Activated naive CD4-positive, alpha-beta T cell treated with anti-CD3 and anti-CD28 coated beads, Interleukin-2, amount 50 U/mL, for 24 hours (primary cell): ENCODE data around the gene RALA.
"Not testable (repeated sequence)": the region's sequence is repeated elsewhere in the genome, so short reads cannot be mapped to it uniquely, and the experiment has no call there.

Experiments
- H3K27ac Mint-ChIP-seq: one replicate; pipeline ENCODE4 v1.8.0; 2021; ENCODE audit warnings: mild to moderate bottlenecking, mixed read lengths
- H3K27me3 Mint-ChIP-seq: one replicate; pipeline ENCODE4 v1.8.0; 2021; ENCODE audit warnings: mixed read lengths
- H3K36me3 Mint-ChIP-seq: one replicate; pipeline ENCODE4 v1.8.0; 2021; ENCODE audit warnings: mixed read lengths
- H3K4me1 Mint-ChIP-seq: one replicate; pipeline ENCODE4 v1.8.0; 2021; ENCODE audit warnings: mixed read lengths
- H3K4me3 Mint-ChIP-seq: one replicate; pipeline ENCODE4 v1.8.0; 2021; ENCODE audit warnings: mild to moderate bottlenecking, mixed read lengths
- H3K9me3 Mint-ChIP-seq: one replicate; pipeline ENCODE4 v1.8.0; 2021; ENCODE audit warnings: mixed read lengths

RALA gene

DNA sequence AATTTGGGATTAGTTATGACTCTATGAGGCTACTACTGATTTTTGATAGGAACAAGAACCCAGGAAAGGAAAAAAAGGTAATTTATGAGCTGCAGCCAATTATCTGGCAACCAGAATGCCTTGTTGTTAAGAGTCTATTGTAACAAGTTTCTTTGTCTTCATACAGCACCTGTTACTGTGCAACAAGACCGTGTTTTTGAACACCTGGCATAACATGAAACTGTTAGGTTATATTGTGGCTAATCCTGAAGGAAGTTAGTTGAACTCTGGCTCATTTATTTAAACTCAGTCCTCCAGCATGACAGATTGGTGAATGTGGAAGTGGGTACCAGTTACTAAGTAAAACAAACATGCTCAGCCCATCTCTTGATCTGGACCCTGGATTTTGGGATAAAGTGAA lies 33.0 kb downstream of the RALA start:
- peaks cover 25% of the 10 kb centered on the region for H3K36me3 Mint-ChIP-seq
- H3K4me1 Mint-ChIP-seq: peaks cover 42% of the 10 kb centered on the region
- H3K27me3 Mint-ChIP-seq: no peaks in the 10 kb centered on the region
- H3K27ac Mint-ChIP-seq: no peak overlapping the region
- H3K9me3 Mint-ChIP-seq: no peaks in the 10 kb centered on the region
- no peak overlapping the region for H3K4me3 Mint-ChIP-seq

DNA sequence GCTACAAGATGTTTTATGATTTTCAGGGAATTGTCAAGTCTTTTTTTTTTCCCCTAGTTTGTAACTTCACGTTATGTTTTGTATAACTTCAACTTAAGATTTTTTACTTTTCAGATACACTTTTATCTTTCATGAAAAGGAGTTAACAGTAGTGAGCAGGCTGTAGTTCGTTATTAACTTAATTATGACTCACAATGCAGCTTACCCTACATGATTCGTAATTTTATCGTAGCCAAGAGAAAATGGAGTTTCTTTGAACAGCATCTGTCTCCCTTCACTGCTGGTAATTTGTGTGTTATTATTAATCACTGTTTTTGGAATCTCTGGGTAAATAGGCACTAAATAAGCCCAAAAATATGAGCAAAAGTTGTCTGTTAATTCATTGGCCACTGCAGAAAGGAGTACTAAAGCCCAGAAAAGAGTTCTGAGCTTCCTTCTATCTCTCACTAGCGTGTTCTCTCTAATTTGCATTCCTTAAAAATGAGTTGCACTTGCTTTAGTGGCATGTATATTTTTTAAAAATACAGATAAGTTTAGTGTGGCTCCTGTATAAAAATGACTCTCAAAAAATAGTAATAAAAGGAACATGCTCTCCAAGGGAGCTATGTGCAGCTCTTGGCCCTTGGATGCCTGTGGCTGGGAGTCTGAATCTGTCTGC lies 36.1 kb downstream of the RALA start:
- Mint-ChIP-seq H3K4me1 (peaks cover 56% of the 10 kb centered on the region), H3K9me3 (peaks cover 8% of the 10 kb centered on the region), H3K36me3 (peaks cover 32% of the 10 kb centered on the region), H3K27ac (no peak overlapping the region), H3K4me3 (no peak overlapping the region), H3K27me3 (no peaks in the 10 kb centered on the region)

DNA sequence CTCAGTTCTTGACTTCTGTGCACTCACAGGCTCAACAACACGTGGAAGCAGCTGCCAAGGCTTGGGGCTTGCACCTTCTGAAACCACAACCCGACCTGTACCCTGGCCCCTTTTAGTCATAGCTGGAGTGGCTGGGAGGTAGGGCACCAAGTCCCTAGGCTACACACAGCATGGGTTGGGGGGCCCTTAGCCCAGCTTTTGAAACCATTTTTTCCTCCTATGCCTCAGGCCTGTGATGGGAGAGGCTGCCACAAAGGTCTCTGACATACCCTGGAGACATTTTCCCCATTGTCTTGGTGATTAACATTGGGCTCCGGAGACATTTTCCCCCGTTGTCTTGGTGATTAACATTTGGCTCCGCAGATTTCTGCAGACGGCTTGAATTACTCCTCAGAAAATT lies 38.6 kb downstream of the RALA start:
- no peaks in the 10 kb centered on the region for H3K27me3 Mint-ChIP-seq
- H3K4me1 Mint-ChIP-seq: peaks cover 55% of the 10 kb centered on the region
- H3K36me3 Mint-ChIP-seq: peaks cover 35% of the 10 kb centered on the region
- H3K4me3 Mint-ChIP-seq: no peak overlapping the region
- peaks cover 8% of the 10 kb centered on the region for H3K9me3 Mint-ChIP-seq
- no peak overlapping the region for H3K27ac Mint-ChIP-seq

DNA sequence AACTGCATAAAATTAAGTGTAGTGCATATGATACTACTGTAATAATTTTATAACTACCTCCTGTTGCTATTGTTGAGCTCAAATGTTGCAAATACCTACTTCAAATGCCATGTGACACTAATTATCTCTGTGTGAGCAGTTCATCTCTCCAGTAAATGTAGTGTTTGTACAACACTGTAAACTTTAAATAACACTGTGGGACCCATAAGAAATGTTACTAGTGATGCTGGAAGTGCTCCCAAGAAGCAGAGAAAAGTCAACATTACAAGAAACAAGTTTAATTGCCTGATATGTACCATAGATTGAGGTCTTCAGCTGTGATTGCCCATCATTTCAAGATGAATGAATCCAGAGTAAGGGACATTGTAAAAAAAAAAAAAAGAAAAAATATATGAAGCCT lies 39.9 kb downstream of the RALA start:
- H3K27ac Mint-ChIP-seq: no peak overlapping the region
- H3K9me3 Mint-ChIP-seq: peaks cover 8% of the 10 kb centered on the region
- H3K36me3 Mint-ChIP-seq: peaks cover 37% of the 10 kb centered on the region
- no peaks in the 10 kb centered on the region for H3K27me3 Mint-ChIP-seq
- H3K4me3 Mint-ChIP-seq: no peak overlapping the region
- peaks cover 58% of the 10 kb centered on the region for H3K4me1 Mint-ChIP-seq

DNA sequence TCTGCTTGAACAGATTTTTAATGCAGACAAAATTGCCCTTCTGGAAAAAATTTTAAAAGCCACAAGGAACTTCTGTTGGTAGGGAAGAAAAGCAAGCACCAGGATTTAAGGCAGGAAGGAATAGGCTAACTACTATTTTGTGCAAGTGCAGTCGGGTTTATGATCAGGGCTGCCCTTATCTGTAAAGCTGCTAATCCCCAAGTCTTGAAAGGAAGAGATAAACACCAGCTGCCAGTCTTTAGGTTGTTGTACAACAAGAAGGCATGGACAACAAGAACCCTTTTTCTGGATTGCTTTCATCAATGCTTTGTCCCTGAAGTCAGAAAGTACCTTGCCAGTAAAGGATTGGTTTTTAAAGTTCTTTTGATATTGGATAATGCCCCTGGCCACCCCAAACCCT lies 40.7 kb downstream of the RALA start:
- Mint-ChIP-seq H3K36me3 (peaks cover 37% of the 10 kb centered on the region), H3K27me3 (no peaks in the 10 kb centered on the region), H3K4me3 (no peak overlapping the region), H3K27ac (no peak overlapping the region), H3K9me3 (peaks cover 8% of the 10 kb centered on the region), H3K4me1 (peaks cover 63% of the 10 kb centered on the region)

DNA sequence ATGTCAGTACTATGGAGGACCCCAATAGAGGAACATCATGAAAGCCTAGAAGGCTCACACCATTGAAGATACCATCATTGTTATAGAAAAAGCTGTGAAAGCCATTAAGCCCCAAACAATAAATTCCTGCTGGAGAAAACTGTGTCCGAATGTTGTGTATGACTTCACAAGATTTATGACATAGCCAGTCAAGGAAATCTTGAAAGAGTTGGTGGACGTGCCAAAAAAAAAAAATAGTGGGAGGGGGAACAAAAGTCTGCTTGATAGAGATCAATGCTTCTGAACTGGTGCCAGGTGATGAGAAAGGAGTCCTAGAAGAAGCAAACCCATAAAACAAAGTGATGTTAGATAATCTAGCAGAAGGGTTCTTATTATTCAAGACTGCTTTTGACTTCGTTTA lies 41.2 kb downstream of the RALA start:
- H3K36me3 Mint-ChIP-seq: peaks cover 35% of the 10 kb centered on the region

DNA sequence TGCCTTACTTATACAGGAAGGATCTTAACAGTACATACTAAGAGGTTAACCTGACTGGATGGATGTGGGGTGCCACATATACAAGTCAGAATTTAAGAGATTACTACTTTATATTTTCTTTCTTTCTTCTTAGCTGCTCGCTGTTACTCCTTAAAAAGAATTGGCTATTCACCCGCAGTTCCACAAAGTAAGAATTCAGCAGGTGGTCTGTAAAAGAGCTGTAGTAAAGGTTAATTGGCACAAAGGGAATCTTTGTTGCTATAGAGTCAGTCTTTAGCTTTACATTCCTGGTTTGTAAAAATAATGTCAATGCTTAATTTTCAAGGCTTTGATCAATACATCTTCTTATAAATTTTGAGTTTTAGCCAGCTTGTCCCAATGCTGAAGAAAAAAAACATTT lies 43.2 kb downstream of the RALA start:
- Mint-ChIP-seq H3K27me3 (no peaks in the 10 kb centered on the region), H3K36me3 (peaks cover 27% of the 10 kb centered on the region), H3K4me1 (peaks cover 72% of the 10 kb centered on the region), H3K27ac (no peak overlapping the region), H3K9me3 (peaks cover 8% of the 10 kb centered on the region), H3K4me3 (no peak overlapping the region)

More for the DNA sequence above, 41.2 kb downstream of the RALA start:
- Mint-ChIP-seq H3K27me3 (no peaks in the 10 kb centered on the region), H3K4me1 (peaks cover 63% of the 10 kb centered on the region), H3K9me3 (peaks cover 8% of the 10 kb centered on the region), H3K4me3 (no peak overlapping the region), H3K27ac (no peak overlapping the region)

DNA sequence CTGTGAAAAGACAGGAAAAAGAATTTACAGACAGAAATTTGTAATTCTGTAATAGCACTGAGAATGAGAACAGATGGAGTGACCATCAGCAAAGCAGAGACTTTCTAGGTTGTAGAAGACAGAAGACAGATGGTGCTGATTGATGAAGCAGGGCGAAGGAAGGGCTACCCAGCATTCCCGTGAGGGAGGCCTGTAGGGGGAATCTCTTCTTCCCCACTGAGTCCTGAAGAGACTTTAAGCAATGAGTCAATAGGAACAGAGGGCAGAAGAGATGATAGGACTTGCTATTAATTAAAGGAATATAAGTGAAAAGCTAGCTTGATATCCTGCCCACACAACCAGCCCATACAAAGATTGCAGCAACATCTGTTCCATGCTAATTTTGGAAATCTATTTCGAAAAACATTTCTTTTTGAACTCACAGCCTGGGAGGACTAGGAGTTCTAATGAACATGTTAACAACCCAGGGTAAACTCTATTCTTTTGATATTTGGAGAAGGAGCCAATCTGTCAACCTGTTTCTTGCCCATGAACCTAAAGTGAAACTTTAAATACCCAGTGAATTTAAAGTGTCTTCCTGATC lies 44.1 kb downstream of the RALA start:
- Mint-ChIP-seq H3K27me3 (no peaks in the 10 kb centered on the region), H3K36me3 (peaks cover 24% of the 10 kb centered on the region), H3K4me1 (peaks cover 70% of the 10 kb centered on the region), H3K4me3 (no peak overlapping the region), H3K9me3 (peaks cover 6% of the 10 kb centered on the region), H3K27ac (peak overlapping the region; percentile 43)

DNA sequence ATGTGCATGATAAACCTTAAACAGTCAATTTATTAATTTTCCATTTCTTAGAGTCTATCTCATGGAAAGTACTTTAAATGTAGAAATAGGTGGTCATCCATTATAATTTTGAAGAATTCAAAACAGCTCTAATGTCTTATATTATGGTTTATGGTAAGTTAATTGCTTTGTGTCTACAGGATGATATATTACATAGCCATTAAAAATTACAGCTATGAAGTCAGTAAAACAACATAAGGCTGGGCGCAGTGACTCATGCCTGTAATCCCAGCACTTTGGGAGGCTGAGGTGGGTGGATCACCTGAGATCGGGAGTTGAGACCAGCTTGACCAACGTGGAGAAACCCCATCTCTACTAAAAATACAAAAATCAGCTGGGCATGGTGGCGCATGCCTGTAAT lies 44.9 kb downstream of the RALA start:
- not testable (repeated sequence) for H3K27me3 Mint-ChIP-seq, H3K9me3 Mint-ChIP-seq, H3K4me3 Mint-ChIP-seq, H3K27ac Mint-ChIP-seq
- Mint-ChIP-seq H3K36me3 (peaks cover 18% of the 10 kb centered on the region), H3K4me1 (peaks cover 70% of the 10 kb centered on the region)

DNA sequence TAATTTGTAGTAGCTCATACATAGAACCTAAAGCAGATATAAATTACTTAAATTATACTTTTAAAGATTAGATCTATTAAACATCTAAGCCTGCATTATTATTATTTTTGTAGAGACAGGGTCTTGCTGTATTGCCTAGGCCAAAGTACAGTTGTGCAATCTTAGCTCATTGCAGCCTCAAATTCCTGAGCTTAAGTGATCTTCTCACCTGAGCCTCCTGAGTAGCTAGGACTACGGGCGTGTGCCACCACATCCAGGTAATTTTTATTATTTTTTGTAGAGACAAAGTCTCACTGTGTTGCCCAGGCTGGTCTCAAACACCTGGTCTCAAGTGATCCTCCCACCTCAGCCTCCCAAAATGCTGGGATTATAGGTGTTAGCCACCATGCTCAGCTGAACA lies 46.7 kb downstream of the RALA start:
- no peak overlapping the region for H3K27ac Mint-ChIP-seq
- peaks cover 9% of the 10 kb centered on the region for H3K36me3 Mint-ChIP-seq
- no peak overlapping the region for H3K4me3 Mint-ChIP-seq
- H3K9me3 Mint-ChIP-seq: no peaks in the 10 kb centered on the region
- no peaks in the 10 kb centered on the region for H3K27me3 Mint-ChIP-seq
- peaks cover 56% of the 10 kb centered on the region for H3K4me1 Mint-ChIP-seq

DNA sequence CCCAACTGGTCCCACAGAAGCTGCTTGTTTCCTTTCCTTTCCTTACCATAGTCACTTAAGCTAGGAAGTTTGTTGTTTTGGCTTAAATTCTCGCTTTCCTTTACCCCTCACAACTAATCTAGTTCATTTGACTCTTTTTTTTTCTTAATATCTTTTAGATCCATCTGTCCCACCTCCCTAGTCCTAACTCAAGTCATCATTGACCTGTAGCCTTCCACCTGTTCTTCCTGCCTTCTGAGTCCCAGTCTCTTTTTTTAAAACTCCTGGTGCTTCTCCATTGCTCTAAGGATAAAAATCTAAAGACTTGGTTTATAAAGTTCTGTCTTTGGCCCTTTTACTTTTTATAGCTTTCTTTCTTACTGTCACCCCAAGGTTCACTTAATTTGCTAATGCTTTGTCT lies 47.6 kb downstream of the RALA start:
- H3K4me1 Mint-ChIP-seq: peaks cover 53% of the 10 kb centered on the region
- no peaks in the 10 kb centered on the region for H3K9me3 Mint-ChIP-seq
- no peaks in the 10 kb centered on the region for H3K27me3 Mint-ChIP-seq
- H3K27ac Mint-ChIP-seq: peak overlapping the region; percentile 33
- no peak overlapping the region for H3K4me3 Mint-ChIP-seq
- H3K36me3 Mint-ChIP-seq: peaks cover 10% of the 10 kb centered on the region

DNA sequence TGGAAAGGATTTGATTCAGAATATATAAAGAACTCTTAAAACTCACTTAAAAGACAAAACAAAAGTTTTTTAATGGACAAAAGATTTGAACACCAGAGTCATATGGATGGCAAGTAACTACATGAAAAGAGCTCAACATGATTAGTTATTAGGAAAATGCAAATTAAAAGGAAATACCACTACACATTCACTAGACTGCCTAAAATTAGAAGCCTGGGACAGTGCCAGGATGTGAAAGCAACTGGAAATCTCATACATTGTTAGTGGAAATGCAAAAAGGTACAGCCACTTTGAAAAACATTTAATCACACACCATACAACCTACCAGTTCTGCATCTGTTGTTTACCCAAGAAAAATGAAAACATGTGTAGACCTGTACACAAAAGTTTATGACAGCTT lies 48.8 kb downstream of the RALA start:
- Mint-ChIP-seq H3K4me1 (peaks cover 45% of the 10 kb centered on the region), H3K9me3 (no peaks in the 10 kb centered on the region), H3K4me3 (no peak overlapping the region), H3K36me3 (peaks cover 13% of the 10 kb centered on the region), H3K27ac (peak overlapping the region; percentile 18), H3K27me3 (no peaks in the 10 kb centered on the region)

DNA sequence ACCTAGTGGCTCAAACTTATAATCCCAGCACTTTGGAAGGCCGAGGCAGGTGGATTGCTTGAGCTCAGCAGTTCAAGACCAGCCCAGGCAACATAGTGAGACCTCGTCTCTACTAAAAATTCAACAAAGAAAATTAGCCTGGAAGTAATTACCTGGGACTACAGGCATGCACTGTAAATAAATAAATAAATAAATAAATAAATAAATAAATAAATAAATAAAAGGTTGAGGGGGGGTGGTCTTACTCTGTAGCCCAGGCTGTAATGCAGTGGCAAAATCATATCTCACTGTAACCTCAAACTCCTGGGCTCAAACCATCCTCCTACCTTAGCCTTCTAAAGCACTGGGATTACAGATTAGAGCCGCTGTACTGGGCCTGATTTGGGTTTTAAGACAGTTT lies 50.5 kb downstream of the RALA start:
- no peaks in the 10 kb centered on the region for H3K27me3 Mint-ChIP-seq
- peaks cover 37% of the 10 kb centered on the region for H3K4me1 Mint-ChIP-seq
- peaks cover 13% of the 10 kb centered on the region for H3K36me3 Mint-ChIP-seq
- no peak overlapping the region for H3K27ac Mint-ChIP-seq
- no peak overlapping the region for H3K4me3 Mint-ChIP-seq
- H3K9me3 Mint-ChIP-seq: no peaks in the 10 kb centered on the region

DNA sequence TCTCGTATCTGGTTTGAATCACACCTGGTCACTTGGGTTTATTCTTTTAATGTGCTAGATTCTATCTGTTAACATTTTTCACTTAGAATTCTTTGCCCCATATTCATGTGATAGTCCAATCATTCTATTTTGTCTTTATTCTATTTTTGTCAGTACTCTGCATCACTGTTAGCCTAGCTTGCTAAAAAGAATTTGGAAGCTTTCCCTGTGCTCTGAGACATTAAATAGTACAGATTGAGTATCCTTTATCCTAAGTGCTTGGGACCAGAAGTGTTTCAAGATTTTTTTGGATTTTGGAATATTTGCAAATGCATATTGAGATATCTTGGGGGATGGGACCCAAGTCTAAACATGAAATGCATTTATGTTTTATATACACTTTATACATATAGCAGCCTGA lies 51.0 kb downstream of the RALA start:
- peaks cover 11% of the 10 kb centered on the region for H3K36me3 Mint-ChIP-seq
- H3K9me3 Mint-ChIP-seq: no peaks in the 10 kb centered on the region
- H3K4me3 Mint-ChIP-seq: no peak overlapping the region
- peaks cover 38% of the 10 kb centered on the region for H3K4me1 Mint-ChIP-seq
- H3K27me3 Mint-ChIP-seq: no peaks in the 10 kb centered on the region
- no peak overlapping the region for H3K27ac Mint-ChIP-seq

DNA sequence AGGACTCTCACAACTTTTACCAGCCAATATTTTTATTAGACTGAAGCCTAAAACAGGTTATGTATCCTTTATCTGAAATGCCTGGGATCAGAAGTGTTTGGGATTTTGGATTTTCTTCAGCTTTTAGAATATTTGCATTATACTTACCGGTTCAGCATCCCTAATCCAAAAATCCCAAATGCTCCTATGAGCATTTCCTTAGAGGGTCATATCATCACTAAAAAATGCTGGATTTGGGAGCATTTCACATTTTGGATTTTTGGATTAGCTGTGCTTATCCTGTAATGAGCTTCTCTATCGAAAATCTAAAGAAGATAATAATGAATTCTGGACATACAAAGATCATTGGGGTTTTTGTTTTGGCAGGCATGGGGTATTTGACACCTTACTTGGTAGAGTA lies 53.0 kb downstream of the RALA start:
- H3K4me3 Mint-ChIP-seq: no peak overlapping the region
- peaks cover 41% of the 10 kb centered on the region for H3K4me1 Mint-ChIP-seq
- H3K36me3 Mint-ChIP-seq: peaks cover 11% of the 10 kb centered on the region
- no peak overlapping the region for H3K27ac Mint-ChIP-seq
- no peaks in the 10 kb centered on the region for H3K9me3 Mint-ChIP-seq
- H3K27me3 Mint-ChIP-seq: no peaks in the 10 kb centered on the region

DNA sequence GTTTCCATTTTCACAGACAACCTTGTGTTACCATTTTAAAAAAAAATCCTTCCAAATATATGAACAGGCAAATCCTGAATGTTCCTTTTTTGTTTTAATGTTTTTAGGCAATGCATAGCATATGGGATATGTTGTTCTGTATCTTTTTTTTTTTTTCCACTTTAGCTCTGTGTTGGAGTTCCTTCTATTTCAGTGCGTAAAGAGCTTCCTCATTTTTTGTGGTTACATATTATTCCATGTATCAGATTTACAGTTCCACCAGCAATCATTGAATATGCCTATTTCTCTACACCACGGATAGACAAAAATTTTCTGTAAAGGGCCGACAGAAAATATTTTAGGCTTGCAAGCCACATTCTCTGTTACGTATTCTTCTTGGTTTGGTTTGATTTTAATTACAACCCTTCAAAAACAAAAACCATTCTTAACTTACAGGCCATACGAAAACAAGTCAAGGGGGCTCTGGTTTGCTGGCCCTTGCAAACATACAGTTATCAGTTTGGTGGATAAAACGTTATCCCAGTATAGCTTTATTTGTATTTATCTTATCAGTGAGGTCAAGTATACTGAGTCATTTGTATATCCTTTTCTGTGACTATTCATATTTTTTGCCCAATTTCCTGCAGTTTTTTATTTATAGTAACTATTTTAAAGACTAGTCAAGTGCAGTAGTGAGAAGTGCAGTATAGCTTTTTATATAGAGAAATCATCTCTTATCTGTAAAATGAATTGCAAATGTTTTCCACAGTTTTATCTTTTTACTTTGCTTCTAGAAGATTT lies 55.7 kb downstream of the RALA start:
- peaks cover 53% of the 10 kb centered on the region for H3K4me1 Mint-ChIP-seq
- no peaks in the 10 kb centered on the region for H3K27me3 Mint-ChIP-seq
- H3K9me3 Mint-ChIP-seq: no peaks in the 10 kb centered on the region
- peaks cover 14% of the 10 kb centered on the region for H3K36me3 Mint-ChIP-seq
- H3K4me3 Mint-ChIP-seq: no peak overlapping the region
- no peak overlapping the region for H3K27ac Mint-ChIP-seq
